GM23338 (cell line): ENCODE results near the gene CLEC7A.

ENCODE experiments used
- CTCF ChIP-seq, 2 experiments: fragments of 200-600 bp in 1 of 2; sonication (generic) in 1 of 2; conservative IDR thresholded peaks; 2 replicates each; pipeline versions ENCODE4 v1.5.1 to v1.6.1; 2016 to 2017; ENCODE audit warnings: antibody characterized with exemption in 2 of 2, low read depth in 2 of 2, mild to moderate bottlenecking in 2 of 2, moderate library complexity in 1 of 2
- ETS1 ChIP-seq: IDR thresholded peaks from 2 replicates; pipeline ENCODE4 v1.6.1; 2016; ENCODE audit warnings: antibody characterized with exemption
- NANOG ChIP-seq: IDR thresholded peaks from 2 replicates; pipeline ENCODE4 v1.6.1; 2016; ENCODE audit warnings: antibody characterized with exemption, borderline replicate concordance
- POLR2AphosphoS5 ChIP-seq: IDR thresholded peaks from 2 replicates; pipeline ENCODE4 v1.6.1; 2016; ENCODE audit warnings: antibody characterized with exemption, low read depth
- REST ChIP-seq: IDR thresholded peaks from one replicate; pipeline ENCODE4 v1.6.1; 2018; ENCODE audit warnings: antibody characterized with exemption; ENCODE audit not compliant: unreplicated experiment
- STAT1 ChIP-seq: IDR thresholded peaks from one replicate; pipeline ENCODE4 v1.6.1; 2016; ENCODE audit warnings: antibody characterized with exemption; ENCODE audit not compliant: unreplicated experiment

GRCh38 chr12:10160617-10161385, 30.8 kb upstream of the CLEC7A start:
- TF ChIP-seq POLR2AphosphoS5: no peak
- TF ChIP-seq CTCF (conservative IDR thresholded peaks at IDR 0.05; ENCODE audit: low read depth in 2 of 2): no peak
- TF ChIP-seq REST: no peak
- TF ChIP-seq STAT1: no peak
- TF ChIP-seq NANOG: no peak
- no peak for TF ChIP-seq ETS1
